Fibroblast of peridontal ligament (primary cell): Measurements from ENCODE around the gene PAX5.

Experiments
- DNase-seq: peaks from one replicate; pipeline ENCODE4 v3.0.0-alpha.2; 2010; ENCODE audit errors: extremely low read depth

The PAX5 gene

GRCh38 chr9:36987891-36988290 is 46.2 kb downstream of the PAX5 start:
- DNase-seq, result peak; percentile 7

GRCh38 chr9:36987409-36987808 is 46.7 kb downstream of the PAX5 start:
- no peak for DNase-seq

GRCh38 chr9:36986468-36987408 is 47.3 kb downstream of the PAX5 start:
- DNase-seq, result no peak

GRCh38 chr9:36985769-36986467 is 48.1 kb downstream of the PAX5 start:
- DNase-seq, result no peak

- DNase-seq, result no peak
Observed at GRCh38 chr9:36985061-36985768, 48.9 kb downstream of the PAX5 start.

- no peak for DNase-seq
Observed at GRCh38 chr9:36980148-36980974, 53.7 kb downstream of the PAX5 start.

- DNase-seq, result no peak
Observed at GRCh38 chr9:36976371-36977030, 57.6 kb downstream of the PAX5 start.

GRCh38 chr9:36974731-36975130 is 59.3 kb downstream of the PAX5 start:
- no peak for DNase-seq

- no peak for DNase-seq
Observed at GRCh38 chr9:36971935-36972488, 62.1 kb downstream of the PAX5 start.

GRCh38 chr9:36970007-36970888 is 63.8 kb downstream of the PAX5 start:
- no peak for DNase-seq

GRCh38 chr9:36969216-36969771 is 64.8 kb downstream of the PAX5 start:
- no peak for DNase-seq

GRCh38 chr9:36968574-36969215 is 65.4 kb downstream of the PAX5 start:
- DNase-seq, result no peak

- no peak for DNase-seq
Observed at GRCh38 chr9:36967997-36968396, 66.1 kb downstream of the PAX5 start.

GRCh38 chr9:36966371-36967097 is 67.5 kb downstream of the PAX5 start:
- no peak for DNase-seq

- no peak for DNase-seq
Observed at GRCh38 chr9:36964791-36965190, 69.3 kb downstream of the PAX5 start.

GRCh38 chr9:36963346-36963745 is 70.7 kb downstream of the PAX5 start:
- DNase-seq, result no peak

GRCh38 chr9:36962691-36963090 is 71.4 kb downstream of the PAX5 start:
- DNase-seq, result no peak
